ENCODE results near the gene ZNF512B.

ZNF512B gene

DNA sequence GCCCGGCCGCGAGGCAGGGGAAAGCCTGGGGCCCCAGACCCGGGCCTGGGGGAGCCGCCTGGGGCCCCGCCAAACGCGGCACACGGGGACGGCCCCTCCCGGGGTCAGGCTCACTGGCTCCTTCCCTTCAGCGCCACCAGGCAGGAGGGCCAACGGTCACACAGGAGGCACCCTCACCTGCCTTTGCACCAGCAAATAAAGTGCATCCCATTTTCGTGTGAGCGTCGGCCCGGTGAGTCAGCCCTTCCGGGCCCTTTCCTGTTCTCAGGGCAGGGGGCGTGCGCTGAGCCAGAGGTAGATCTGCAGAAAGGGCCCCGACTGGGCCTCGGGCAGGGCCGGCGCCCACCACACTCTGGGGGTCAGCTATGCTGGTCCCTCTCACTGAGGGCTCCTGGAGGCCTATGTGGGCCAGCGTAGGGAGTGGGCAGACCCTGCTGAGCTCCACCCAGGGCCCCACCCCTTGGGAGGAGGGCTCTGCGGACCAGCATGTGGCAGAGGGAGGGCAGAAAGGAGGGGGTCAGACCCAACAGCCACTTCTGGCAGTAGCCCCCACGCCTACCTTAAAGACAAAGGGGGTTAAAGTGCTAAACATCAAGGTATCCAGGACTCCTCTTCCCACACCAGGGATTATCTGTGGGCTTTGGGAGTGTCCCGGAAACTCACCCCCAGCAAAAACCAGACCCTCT lies 12.6 kb downstream of the ZNF512B start:
- no peak for TF ChIP-seq CREB1 (IDR thresholded peaks at IDR 0.05; ENCODE audit: low read depth)
- no peak for TF ChIP-seq EGR1 (IDR thresholded peaks at IDR 0.05)
- TF ChIP-seq YY1 (IDR thresholded peaks at IDR 0.05; ENCODE audit: low read depth), result no peak
- TF ChIP-seq, protein P1, sequence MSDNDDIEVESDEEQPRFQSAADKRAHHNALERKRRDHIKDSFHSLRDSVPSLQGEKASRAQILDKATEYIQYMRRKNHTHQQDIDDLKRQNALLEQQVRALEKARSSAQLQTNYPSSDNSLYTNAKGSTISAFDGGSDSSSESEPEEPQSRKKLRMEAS (IDR thresholded peaks at IDR 0.05), result no peak
- TF ChIP-seq ZBTB7A (IDR thresholded peaks at IDR 0.05; ENCODE audit: low read depth), result peak; percentile 77
- TF ChIP-seq NFIC (IDR thresholded peaks at IDR 0.05), result 0 out of 2 replicates have a peak, but pooled peaks have one; percentile 23

DNA sequence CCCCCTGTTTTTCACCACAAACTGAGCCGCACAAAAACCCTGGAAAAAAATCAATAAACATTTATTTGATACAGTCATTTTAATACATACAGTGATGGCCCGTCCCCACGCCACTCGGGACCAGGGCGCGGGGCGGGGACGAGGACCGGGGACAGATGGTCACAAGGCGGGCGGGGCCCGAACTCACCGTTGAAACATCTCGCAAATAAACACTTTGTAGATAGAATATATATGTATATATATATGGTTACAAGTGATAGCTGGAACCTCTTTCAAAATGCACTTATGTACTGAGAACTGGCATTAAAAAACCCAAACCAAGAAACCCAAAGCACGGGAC lies 13.1 kb downstream of the ZNF512B start:
- TF ChIP-seq EGR1 (IDR thresholded peaks at IDR 0.05) (no peak), CREB1 (IDR thresholded peaks at IDR 0.05; ENCODE audit: low read depth) (no peak), RAD21 (IDR thresholded peaks at IDR 0.05; ENCODE audit: low read depth) (no peak), ZBTB7A (IDR thresholded peaks at IDR 0.05; ENCODE audit: low read depth) (no peak)
- TF ChIP-seq, protein P1 (IDR thresholded peaks at IDR 0.05), result no peak
- TF ChIP-seq, protein P2, sequence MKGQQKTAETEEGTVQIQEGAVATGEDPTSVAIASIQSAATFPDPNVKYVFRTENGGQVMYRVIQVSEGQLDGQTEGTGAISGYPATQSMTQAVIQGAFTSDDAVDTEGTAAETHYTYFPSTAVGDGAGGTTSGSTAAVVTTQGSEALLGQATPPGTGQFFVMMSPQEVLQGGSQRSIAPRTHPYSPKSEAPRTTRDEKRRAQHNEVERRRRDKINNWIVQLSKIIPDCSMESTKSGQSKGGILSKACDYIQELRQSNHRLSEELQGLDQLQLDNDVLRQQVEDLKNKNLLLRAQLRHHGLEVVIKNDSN (IDR thresholded peaks at IDR 0.05), result no peak

DNA sequence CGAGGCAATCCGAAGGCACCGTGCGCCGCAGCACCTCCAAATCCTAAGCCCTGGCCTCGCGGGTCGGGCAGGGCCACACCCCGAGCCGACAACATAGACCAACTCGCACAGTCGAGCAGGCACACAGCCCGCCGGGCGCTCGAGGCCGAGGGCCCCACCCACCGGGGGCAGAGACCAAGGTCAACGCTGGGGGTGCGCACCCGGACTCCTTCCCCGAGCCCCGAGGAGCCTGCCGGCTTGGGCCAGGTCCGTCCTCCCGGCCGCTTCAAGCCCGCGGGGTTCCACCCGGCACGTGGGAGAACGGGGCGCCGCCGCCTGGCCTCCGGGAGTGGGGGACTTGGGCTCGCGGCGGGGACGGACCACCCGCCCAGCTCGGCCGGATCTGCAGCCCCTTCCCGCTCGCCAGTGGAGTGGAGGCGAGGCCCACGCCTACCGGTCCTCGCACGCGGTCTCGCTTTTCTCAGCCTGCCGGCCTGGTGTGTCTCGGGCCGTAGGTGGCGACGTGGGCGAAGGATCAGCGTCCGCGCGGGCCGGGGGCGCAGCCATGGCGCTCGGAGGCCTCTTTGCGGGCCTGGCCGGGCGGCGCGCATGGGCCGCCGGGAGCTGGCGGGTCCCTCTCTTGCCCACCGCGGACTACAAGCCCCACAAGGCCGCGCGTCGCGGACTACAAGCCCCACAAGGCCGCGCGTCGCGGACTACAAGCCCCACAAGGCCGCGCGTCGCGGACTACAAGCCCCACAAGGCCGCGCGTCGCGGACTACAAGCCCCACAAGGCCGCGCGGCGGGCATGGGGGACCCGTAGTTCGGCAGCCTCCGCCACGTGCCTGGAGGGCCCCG lies 13.7 kb downstream of the ZNF512B start, which contains the start of gene UCKL1:
Gene UCKL1, minus strand, starts transcription at position 590 of the 837 bp plus-strand sequence. Its CDS starts 44 bp downstream, at position 546.
- TF ChIP-seq RAD21 (IDR thresholded peaks at IDR 0.05; ENCODE audit: low read depth) (0 out of 2 replicates have a peak, but pooled peaks have one; percentile 1), EP300 (IDR thresholded peaks at IDR 0.05; ENCODE audit: borderline replicate concordance) (no peak), TAF1 (IDR thresholded peaks at IDR 0.05; ENCODE audit: low read depth) (peak; percentile 69), ZBTB7A (IDR thresholded peaks at IDR 0.05; ENCODE audit: low read depth) (peak; percentile 80; the same call in 1 of the 2 replicates), YY1 (IDR thresholded peaks at IDR 0.05; ENCODE audit: low read depth) (peak; percentile 85), TEAD4 (IDR thresholded peaks at IDR 0.05) (no peak), TCF12 (IDR thresholded peaks at IDR 0.05; ENCODE audit: low read depth) (peak; percentile 69; the same call in 1 of the 2 replicates)
- TF ChIP-seq, protein P2 (IDR thresholded peaks at IDR 0.05), result peak; percentile 92
- TF ChIP-seq, protein P1 (IDR thresholded peaks at IDR 0.05), result peak; percentile 89

DNA sequence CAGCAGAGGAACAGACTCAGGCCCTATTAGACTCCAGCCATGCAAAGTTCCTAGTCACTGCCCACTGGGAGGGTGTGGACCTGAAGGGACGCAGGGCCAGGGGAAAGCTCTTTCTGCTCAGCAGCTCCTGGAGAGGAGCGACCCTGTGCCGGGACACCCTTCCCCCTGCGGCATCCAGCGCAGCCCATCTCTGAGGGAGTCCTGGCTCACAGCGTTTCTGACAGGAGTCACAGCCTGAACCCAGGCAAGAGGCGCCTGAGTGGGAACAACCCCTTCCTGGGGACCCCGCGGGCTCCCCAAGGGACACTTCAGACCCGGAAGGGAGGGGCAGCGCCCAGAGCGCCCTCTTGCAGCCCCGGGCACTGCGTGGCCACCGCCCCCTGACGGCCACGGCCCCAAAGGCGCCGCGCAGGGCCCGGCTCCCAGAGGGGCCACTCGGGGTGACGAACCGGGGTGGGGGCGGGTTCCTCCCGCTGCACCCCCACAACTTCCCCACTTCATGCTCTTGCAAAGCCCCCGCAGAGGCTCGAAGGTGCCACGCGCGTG lies 14.4 kb downstream of the ZNF512B start:
- TF ChIP-seq NFIC (IDR thresholded peaks at IDR 0.05), result no peak
- TF ChIP-seq TCF12 (IDR thresholded peaks at IDR 0.05; ENCODE audit: low read depth), result peak; percentile 38; the same call in 1 of the 2 replicates

DNA sequence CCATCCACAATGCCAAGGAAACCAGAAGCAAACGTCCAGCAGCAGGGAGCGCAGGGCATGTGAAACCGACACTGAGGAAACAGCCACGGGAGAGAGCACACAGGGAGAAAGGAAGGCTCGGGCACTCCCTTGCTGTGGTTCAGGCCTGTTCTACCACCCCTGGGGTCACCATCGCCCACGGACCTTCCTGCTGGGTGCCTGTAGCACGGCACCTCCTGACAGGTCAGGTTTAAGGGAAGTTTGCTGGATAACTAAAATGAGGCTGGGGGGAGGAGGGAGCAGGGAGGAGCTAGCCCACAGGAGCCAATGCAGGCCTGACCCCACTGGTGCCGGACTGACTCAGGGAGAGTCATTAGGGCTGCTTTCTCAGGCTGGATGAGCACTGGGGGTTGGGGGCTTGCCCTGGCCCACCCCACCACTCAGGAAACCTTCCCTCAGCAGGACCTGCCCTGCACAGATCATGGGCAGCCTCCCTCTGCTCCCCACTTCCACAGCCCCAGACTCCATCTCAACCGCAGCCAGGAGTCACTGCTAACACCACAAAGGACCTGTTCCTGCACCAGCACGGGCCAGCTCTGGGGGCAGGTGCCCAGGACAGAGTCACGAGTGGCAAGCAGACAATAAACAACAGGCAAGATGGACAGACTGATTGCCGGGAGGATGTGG lies 15.8 kb downstream of the ZNF512B start:
- TF ChIP-seq NFIC (IDR thresholded peaks at IDR 0.05) (no peak), TEAD4 (IDR thresholded peaks at IDR 0.05) (no peak), EGR1 (IDR thresholded peaks at IDR 0.05) (no peak), EP300 (IDR thresholded peaks at IDR 0.05; ENCODE audit: borderline replicate concordance) (no peak), CEBPB (IDR thresholded peaks at IDR 0.05) (no peak), FOXM1 (IDR thresholded peaks at IDR 0.05; ENCODE audit: borderline replicate concordance, low read depth) (no peak), CREB1 (IDR thresholded peaks at IDR 0.05; ENCODE audit: low read depth) (no peak), YY1 (IDR thresholded peaks at IDR 0.05; ENCODE audit: low read depth) (no peak)
- TF ChIP-seq, protein P2 (IDR thresholded peaks at IDR 0.05), result no peak
- TF ChIP-seq, protein P1 (IDR thresholded peaks at IDR 0.05), result no peak

DNA sequence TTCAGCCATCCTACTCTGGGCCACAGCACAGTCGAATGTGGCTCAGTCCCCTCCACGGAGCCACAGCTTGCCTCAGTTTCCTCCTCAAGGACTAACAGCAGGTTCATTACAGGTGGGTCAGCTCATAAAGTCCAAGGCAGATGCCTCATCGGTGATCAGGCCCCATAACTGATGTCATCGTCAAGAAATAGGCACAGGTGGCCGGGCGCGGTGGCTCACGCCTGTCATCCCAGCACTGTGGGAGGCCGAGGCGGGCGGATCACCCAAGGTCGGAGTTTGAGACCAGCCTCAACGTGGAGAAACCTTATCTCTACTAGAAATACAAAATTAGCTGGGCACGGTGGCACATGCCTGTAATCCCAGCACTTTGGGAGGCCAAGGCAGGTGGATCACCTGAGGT lies 17.0 kb downstream of the ZNF512B start:
- TF ChIP-seq ZBTB7A (IDR thresholded peaks at IDR 0.05; ENCODE audit: low read depth) (no peak), YY1 (IDR thresholded peaks at IDR 0.05; ENCODE audit: low read depth) (no peak), CREB1 (IDR thresholded peaks at IDR 0.05; ENCODE audit: low read depth) (no peak), RAD21 (IDR thresholded peaks at IDR 0.05; ENCODE audit: low read depth) (no peak), TEAD4 (IDR thresholded peaks at IDR 0.05) (no peak), NFIC (IDR thresholded peaks at IDR 0.05) (no peak)
- TF ChIP-seq, protein P1 (IDR thresholded peaks at IDR 0.05), result no peak
- TF ChIP-seq, protein P3, sequence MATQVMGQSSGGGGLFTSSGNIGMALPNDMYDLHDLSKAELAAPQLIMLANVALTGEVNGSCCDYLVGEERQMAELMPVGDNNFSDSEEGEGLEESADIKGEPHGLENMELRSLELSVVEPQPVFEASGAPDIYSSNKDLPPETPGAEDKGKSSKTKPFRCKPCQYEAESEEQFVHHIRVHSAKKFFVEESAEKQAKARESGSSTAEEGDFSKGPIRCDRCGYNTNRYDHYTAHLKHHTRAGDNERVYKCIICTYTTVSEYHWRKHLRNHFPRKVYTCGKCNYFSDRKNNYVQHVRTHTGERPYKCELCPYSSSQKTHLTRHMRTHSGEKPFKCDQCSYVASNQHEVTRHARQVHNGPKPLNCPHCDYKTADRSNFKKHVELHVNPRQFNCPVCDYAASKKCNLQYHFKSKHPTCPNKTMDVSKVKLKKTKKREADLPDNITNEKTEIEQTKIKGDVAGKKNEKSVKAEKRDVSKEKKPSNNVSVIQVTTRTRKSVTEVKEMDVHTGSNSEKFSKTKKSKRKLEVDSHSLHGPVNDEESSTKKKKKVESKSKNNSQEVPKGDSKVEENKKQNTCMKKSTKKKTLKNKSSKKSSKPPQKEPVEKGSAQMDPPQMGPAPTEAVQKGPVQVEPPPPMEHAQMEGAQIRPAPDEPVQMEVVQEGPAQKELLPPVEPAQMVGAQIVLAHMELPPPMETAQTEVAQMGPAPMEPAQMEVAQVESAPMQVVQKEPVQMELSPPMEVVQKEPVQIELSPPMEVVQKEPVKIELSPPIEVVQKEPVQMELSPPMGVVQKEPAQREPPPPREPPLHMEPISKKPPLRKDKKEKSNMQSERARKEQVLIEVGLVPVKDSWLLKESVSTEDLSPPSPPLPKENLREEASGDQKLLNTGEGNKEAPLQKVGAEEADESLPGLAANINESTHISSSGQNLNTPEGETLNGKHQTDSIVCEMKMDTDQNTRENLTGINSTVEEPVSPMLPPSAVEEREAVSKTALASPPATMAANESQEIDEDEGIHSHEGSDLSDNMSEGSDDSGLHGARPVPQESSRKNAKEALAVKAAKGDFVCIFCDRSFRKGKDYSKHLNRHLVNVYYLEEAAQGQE (IDR thresholded peaks at IDR 0.05; ENCODE audit: low read depth), result no peak
